ENCODE results near the gene GABBR2. TPM values are rescaled to one million over a fixed set of nuclear protein-coding genes. Genes with fewer than 3 reads are reported as not detected.

The GABBR2 gene
- total RNA-seq (2014; rRNA removed; shearing (Covaris generic)), result 1.9 and 3.7 TPM in 2 replicates
- 0.41 and 0.50 TPM in 2 replicates for polyA plus RNA-seq (2015; cell fraction: cytosol; rRNA removed)
- polyA plus RNA-seq (2015; cell fraction: nucleus; rRNA removed), result 0.20 and 0.26 TPM in 2 replicates

GRCh38 chr9:98708933-98709911 lies at the start of gene GABBR2:
GABBR2 (minus strand) TSS chr9:98708935; CDS start chr9:98708737, 198 bp downstream.
- DNase-seq (ENCODE audit: low read depth), result no peak

GRCh38 chr9:98755006-98755618 lies 46.4 kb upstream of the GABBR2 start:
- DNase-seq (ENCODE audit: low read depth), result no peak

- no peak for DNase-seq (ENCODE audit: low read depth)
These were observed 42.5 kb upstream of the GABBR2 start for GRCh38 chr9:98751210-98751609.

- DNase-seq (ENCODE audit: low read depth), result no peak
These were observed 41.8 kb upstream of the GABBR2 start for GRCh38 chr9:98750364-98751060.

- no peak for DNase-seq (ENCODE audit: low read depth)
These were observed 38.7 kb upstream of the GABBR2 start for GRCh38 chr9:98747476-98747875.

GRCh38 chr9:98745470-98745869 lies 36.7 kb upstream of the GABBR2 start:
- DNase-seq (ENCODE audit: low read depth), result no peak

- no peak for DNase-seq (ENCODE audit: low read depth)
These were observed 35.3 kb upstream of the GABBR2 start for GRCh38 chr9:98743818-98744611.

GRCh38 chr9:98743329-98743728 lies 34.6 kb upstream of the GABBR2 start:
- DNase-seq (ENCODE audit: low read depth), result no peak

- peak; percentile 71 for DNase-seq (ENCODE audit: low read depth)
These were observed 33.9 kb upstream of the GABBR2 start for GRCh38 chr9:98742325-98743280.

GRCh38 chr9:98740226-98740881 lies 31.6 kb upstream of the GABBR2 start:
- DNase-seq (ENCODE audit: low read depth), result no peak

GRCh38 chr9:98738741-98739140 lies 30.0 kb upstream of the GABBR2 start:
- DNase-seq (ENCODE audit: low read depth), result no peak

GRCh38 chr9:98736226-98736625 lies 27.5 kb upstream of the GABBR2 start:
- no peak for DNase-seq (ENCODE audit: low read depth)

GRCh38 chr9:98732801-98733200 lies 24.1 kb upstream of the GABBR2 start:
- no peak for DNase-seq (ENCODE audit: low read depth)

GRCh38 chr9:98732091-98732490 lies 23.4 kb upstream of the GABBR2 start:
- no peak for DNase-seq (ENCODE audit: low read depth)

- DNase-seq (ENCODE audit: low read depth), result no peak
These were observed 22.1 kb upstream of the GABBR2 start for GRCh38 chr9:98730871-98731270.

GRCh38 chr9:98728500-98728899 lies 19.8 kb upstream of the GABBR2 start:
- DNase-seq (ENCODE audit: low read depth), result no peak

GRCh38 chr9:98727428-98727827 lies 18.7 kb upstream of the GABBR2 start:
- DNase-seq (ENCODE audit: low read depth), result no peak

- DNase-seq (ENCODE audit: low read depth), result peak; percentile 51
These were observed 18.0 kb upstream of the GABBR2 start for GRCh38 chr9:98726735-98727134.
